ENCODE data around the gene MANF.
A peak's percentile ranks its signal among the peaks of the same experiment; 100 is the strongest.

MANF gene

GRCh38 chr3:51390246-51391074 lies 5.4 kb downstream of the MANF start:
- no peak for DNase-seq (ENCODE audit: low read depth)

GRCh38 chr3:51391075-51391565 lies 6.0 kb downstream of the MANF start, which contains the start of gene RBM15B:
Gene RBM15B (plus strand): TSS chr3:51391285. CDS start chr3:51391400, 115 bp downstream.
- peak; percentile 90 for DNase-seq (ENCODE audit: low read depth)

- DNase-seq (ENCODE audit: low read depth), result no peak
These were observed 6.7 kb downstream of the MANF start for GRCh38 chr3:51391566-51392354.

- no peak for DNase-seq (ENCODE audit: low read depth)
These were observed 7.5 kb downstream of the MANF start for GRCh38 chr3:51392355-51393133.

- no peak for DNase-seq (ENCODE audit: low read depth)
These were observed 8.0 kb downstream of the MANF start for GRCh38 chr3:51393134-51393495.

GRCh38 chr3:51393564-51393963 lies 8.5 kb downstream of the MANF start:
- DNase-seq (ENCODE audit: low read depth), result no peak

GRCh38 chr3:51394541-51394940 lies 9.4 kb downstream of the MANF start:
- DNase-seq (ENCODE audit: low read depth), result no peak

- no peak for DNase-seq (ENCODE audit: low read depth)
These were observed 10.6 kb downstream of the MANF start for GRCh38 chr3:51395493-51396213.

GRCh38 chr3:51396401-51396800 lies 11.3 kb downstream of the MANF start:
- DNase-seq (ENCODE audit: low read depth), result no peak

GRCh38 chr3:51397392-51397791 lies 12.3 kb downstream of the MANF start:
- DNase-seq (ENCODE audit: low read depth), result no peak

- no peak for DNase-seq (ENCODE audit: low read depth)
These were observed 13.7 kb downstream of the MANF start for GRCh38 chr3:51398595-51399310.

- no peak for DNase-seq (ENCODE audit: low read depth)
These were observed 15.1 kb downstream of the MANF start for GRCh38 chr3:51400166-51400565.

- no peak for DNase-seq (ENCODE audit: low read depth)
These were observed 16.6 kb downstream of the MANF start for GRCh38 chr3:51401735-51402134.

- DNase-seq (ENCODE audit: low read depth), result no peak
These were observed 18.6 kb downstream of the MANF start for GRCh38 chr3:51403675-51404074.

- no peak for DNase-seq (ENCODE audit: low read depth)
These were observed 22.9 kb downstream of the MANF start for GRCh38 chr3:51408021-51408420.

GRCh38 chr3:51408813-51409212 lies 23.7 kb downstream of the MANF start:
- no peak for DNase-seq (ENCODE audit: low read depth)

GRCh38 chr3:51422211-51422610 lies 37.1 kb downstream of the MANF start:
- no peak for DNase-seq (ENCODE audit: low read depth)

- no peak for DNase-seq (ENCODE audit: low read depth)
These were observed 41.8 kb downstream of the MANF start for GRCh38 chr3:51426921-51427320.

GRCh38 chr3:51429138-51429537 lies 44.0 kb downstream of the MANF start:
- no peak for DNase-seq (ENCODE audit: low read depth)

GRCh38 chr3:51434110-51434509 lies 49.0 kb downstream of the MANF start:
- DNase-seq (ENCODE audit: low read depth), result no peak

GRCh38 chr3:51434746-51435327 lies 49.7 kb downstream of the MANF start:
- DNase-seq (ENCODE audit: low read depth), result peak; percentile 53

Data from CMK (cell line).